HFFc6 (cell line): ENCODE measurements around the gene ABCB1. TPM values are rescaled to one million over a fixed set of nuclear protein-coding genes. Genes with fewer than 3 reads are reported as not detected.

ENCODE experiments used
- DNase-seq: peaks from one replicate; pipeline ENCODE4 v3.0.0-alpha.2; 2018
- H3K27ac Mint-ChIP-seq: 2 replicates; pipeline ENCODE4 v1.8.0; 2020; ENCODE audit warnings: mild to moderate bottlenecking, mixed read lengths
- H3K27me3 Mint-ChIP-seq: 2 replicates; pipeline ENCODE4 v1.8.0; 2021; ENCODE audit warnings: mild to moderate bottlenecking, moderate library complexity, mixed read lengths; ENCODE audit not compliant: insufficient read depth
- H3K36me3 Mint-ChIP-seq: 2 replicates; pipeline ENCODE4 v1.8.0; 2021; ENCODE audit warnings: low read depth, mixed read lengths
- H3K4me1 Mint-ChIP-seq: 2 replicates; pipeline ENCODE4 v1.8.0; 2020; ENCODE audit warnings: low read depth, mixed read lengths
- H3K4me3 Mint-ChIP-seq: 2 replicates; pipeline ENCODE4 v1.8.0; 2020; ENCODE audit warnings: mild to moderate bottlenecking, moderate library complexity, mixed read lengths
- H3K9me3 Mint-ChIP-seq: 2 replicates; pipeline ENCODE4 v1.8.0; 2020; ENCODE audit warnings: mild to moderate bottlenecking, mixed read lengths
- CTCF ChIP-seq: fragments of 200-600 bp; sonication (generic); IDR thresholded peaks from 2 replicates; pipeline ENCODE4 v1.5.0; 2021; ENCODE audit warnings: antibody characterized with exemption, mild to moderate bottlenecking
- total RNA-seq, 6 experiments: library from RNA; stranded (reverse); fragmentation: NEBNext Ultra II Directional; extraction: Animal tissue kit (Norgen Biotek cat#: 25700); gene quantifications; 2 replicates in 1 of 6; 3 replicates in 5 of 6; pipeline ENCODE4 v1.2.3, GENCODE V29; 2021

The ABCB1 gene
- total RNA-seq, 6 experiments from 2014 or later, result 4.4 to 7.4 (median 5.9) TPM

- H3K4me3 Mint-ChIP-seq, result no peak overlapping the region
- no peaks in the 10 kb centered on the region for H3K4me1 Mint-ChIP-seq
- no peaks in the 10 kb centered on the region for H3K36me3 Mint-ChIP-seq
- no peak overlapping the region for H3K27ac Mint-ChIP-seq
- DNase-seq, result no peak
- TF ChIP-seq CTCF, result no peak
- H3K9me3 Mint-ChIP-seq, result no peaks in the 10 kb centered on the region
- no peaks in the 10 kb centered on the region for H3K27me3 Mint-ChIP-seq
Observed at GRCh38 chr7:87552351-87552900, 48.3 kb downstream of the ABCB1 start.

- H3K9me3 Mint-ChIP-seq, result no peaks in the 10 kb centered on the region
Observed at GRCh38 chr7:87548123-87548919, 52.4 kb downstream of the ABCB1 start.

GRCh38 chr7:87545760-87546159, 54.9 kb downstream of the ABCB1 start:
- Mint-ChIP-seq H3K4me1 (no peaks in the 10 kb centered on the region; the same call in 1 of the 2 replicates), H3K36me3 (no peaks in the 10 kb centered on the region), H3K27ac (no peak overlapping the region), H3K4me3 (no peak overlapping the region), H3K27me3 (no peaks in the 10 kb centered on the region), H3K9me3 (no peaks in the 10 kb centered on the region; the same call in 1 of the 2 replicates)
- TF ChIP-seq CTCF, result no peak
- DNase-seq, result no peak

More at GRCh38 chr7:87548123-87548919, 52.4 kb downstream of the ABCB1 start:
- DNase-seq, result no peak
- Mint-ChIP-seq H3K4me1 (no peaks in the 10 kb centered on the region), H3K4me3 (no peak overlapping the region), H3K27ac (no peak overlapping the region), H3K36me3 (no peaks in the 10 kb centered on the region), H3K27me3 (no peaks in the 10 kb centered on the region)
- no peak for TF ChIP-seq CTCF

GRCh38 chr7:87543623-87544022, 57.1 kb downstream of the ABCB1 start:
- no peaks in the 10 kb centered on the region; the same call in 1 of the 2 replicates for H3K9me3 Mint-ChIP-seq
- TF ChIP-seq CTCF, result no peak
- no peaks in the 10 kb centered on the region for H3K36me3 Mint-ChIP-seq
- no peak overlapping the region for H3K4me3 Mint-ChIP-seq
- H3K27ac Mint-ChIP-seq, result no peak overlapping the region
- no peaks in the 10 kb centered on the region; the same call in 1 of the 2 replicates for H3K4me1 Mint-ChIP-seq
- H3K27me3 Mint-ChIP-seq, result no peaks in the 10 kb centered on the region
- no peak for DNase-seq

- peaks cover 2% of the 10 kb centered on the region; the same call in 1 of the 2 replicates for H3K27me3 Mint-ChIP-seq
- no peak for DNase-seq
- H3K27ac Mint-ChIP-seq, result no peak overlapping the region
- no peak for TF ChIP-seq CTCF
- H3K4me1 Mint-ChIP-seq, result no peaks in the 10 kb centered on the region; the same call in 1 of the 2 replicates
- no peaks in the 10 kb centered on the region for H3K36me3 Mint-ChIP-seq
- no peaks in the 10 kb centered on the region; the same call in 1 of the 2 replicates for H3K9me3 Mint-ChIP-seq
- H3K4me3 Mint-ChIP-seq, result no peak overlapping the region
Observed at GRCh38 chr7:87541648-87542047, 59.0 kb downstream of the ABCB1 start.
